ENCODE measurements around the gene L1TD1.

DNA sequence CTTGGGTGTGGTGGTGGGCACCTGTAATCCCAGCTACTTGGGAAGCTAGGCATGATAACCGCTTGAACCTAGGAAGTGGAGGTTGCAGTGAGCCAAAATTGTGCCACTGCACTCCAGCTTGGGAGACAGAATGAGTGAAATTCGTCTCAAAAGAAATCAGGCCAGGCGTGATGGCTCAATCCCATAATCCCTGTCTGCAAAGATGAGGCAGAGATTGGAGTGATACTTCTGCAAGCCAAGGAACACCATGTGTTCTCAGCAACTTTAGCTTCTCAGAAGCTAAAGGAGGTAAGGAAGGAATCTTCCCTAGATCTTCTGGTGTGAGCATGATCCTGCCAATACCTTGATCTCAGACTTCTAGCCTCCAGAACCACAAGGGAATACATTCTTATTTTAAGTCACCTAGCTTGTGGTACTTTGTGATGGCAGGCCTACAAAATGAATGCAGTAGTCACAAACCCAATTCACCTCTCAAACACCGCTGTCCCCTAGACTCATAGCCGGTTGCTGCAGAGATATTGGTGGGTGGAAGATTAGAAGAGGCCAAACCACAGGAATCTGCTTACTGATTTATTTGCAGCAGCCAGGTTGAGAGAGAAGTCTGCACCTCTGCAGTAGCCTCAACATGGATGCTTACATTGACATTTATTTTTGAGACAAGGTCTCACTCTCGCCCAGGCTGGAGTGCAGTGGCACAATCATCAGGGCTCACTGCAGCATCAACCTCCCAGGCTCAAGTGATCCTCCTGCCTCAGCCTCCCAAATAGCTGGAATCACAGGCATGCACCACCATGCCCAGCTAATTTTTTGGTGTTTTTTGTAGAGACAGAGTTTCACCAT, 18.6 kb downstream of the L1TD1 start:
- TF ChIP-seq, protein P1, sequence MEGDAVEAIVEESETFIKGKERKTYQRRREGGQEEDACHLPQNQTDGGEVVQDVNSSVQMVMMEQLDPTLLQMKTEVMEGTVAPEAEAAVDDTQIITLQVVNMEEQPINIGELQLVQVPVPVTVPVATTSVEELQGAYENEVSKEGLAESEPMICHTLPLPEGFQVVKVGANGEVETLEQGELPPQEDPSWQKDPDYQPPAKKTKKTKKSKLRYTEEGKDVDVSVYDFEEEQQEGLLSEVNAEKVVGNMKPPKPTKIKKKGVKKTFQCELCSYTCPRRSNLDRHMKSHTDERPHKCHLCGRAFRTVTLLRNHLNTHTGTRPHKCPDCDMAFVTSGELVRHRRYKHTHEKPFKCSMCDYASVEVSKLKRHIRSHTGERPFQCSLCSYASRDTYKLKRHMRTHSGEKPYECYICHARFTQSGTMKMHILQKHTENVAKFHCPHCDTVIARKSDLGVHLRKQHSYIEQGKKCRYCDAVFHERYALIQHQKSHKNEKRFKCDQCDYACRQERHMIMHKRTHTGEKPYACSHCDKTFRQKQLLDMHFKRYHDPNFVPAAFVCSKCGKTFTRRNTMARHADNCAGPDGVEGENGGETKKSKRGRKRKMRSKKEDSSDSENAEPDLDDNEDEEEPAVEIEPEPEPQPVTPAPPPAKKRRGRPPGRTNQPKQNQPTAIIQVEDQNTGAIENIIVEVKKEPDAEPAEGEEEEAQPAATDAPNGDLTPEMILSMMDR (IDR thresholded peaks at IDR 0.05 in 2 of 3, conservative IDR thresholded peaks at IDR 0.05 in 1 of 3; ENCODE audit: borderline replicate concordance in 1 of 3, insufficient read depth in 1 of 3, low read depth in 2 of 3, low read length in 2 of 3) = no peak
- TF ChIP-seq ELF1 (IDR thresholded peaks at IDR 0.05; ENCODE audit: borderline replicate concordance, low read depth) = no peak
- no peak for TF ChIP-seq POLR2A (IDR thresholded peaks at IDR 0.05; ENCODE audit: borderline replicate concordance, extremely low read depth, insufficient read depth, insufficient read length)
- TF ChIP-seq, protein P2, sequence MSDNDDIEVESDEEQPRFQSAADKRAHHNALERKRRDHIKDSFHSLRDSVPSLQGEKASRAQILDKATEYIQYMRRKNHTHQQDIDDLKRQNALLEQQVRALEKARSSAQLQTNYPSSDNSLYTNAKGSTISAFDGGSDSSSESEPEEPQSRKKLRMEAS (IDR thresholded peaks at IDR 0.05) = no peak
- TF ChIP-seq, protein P3, sequence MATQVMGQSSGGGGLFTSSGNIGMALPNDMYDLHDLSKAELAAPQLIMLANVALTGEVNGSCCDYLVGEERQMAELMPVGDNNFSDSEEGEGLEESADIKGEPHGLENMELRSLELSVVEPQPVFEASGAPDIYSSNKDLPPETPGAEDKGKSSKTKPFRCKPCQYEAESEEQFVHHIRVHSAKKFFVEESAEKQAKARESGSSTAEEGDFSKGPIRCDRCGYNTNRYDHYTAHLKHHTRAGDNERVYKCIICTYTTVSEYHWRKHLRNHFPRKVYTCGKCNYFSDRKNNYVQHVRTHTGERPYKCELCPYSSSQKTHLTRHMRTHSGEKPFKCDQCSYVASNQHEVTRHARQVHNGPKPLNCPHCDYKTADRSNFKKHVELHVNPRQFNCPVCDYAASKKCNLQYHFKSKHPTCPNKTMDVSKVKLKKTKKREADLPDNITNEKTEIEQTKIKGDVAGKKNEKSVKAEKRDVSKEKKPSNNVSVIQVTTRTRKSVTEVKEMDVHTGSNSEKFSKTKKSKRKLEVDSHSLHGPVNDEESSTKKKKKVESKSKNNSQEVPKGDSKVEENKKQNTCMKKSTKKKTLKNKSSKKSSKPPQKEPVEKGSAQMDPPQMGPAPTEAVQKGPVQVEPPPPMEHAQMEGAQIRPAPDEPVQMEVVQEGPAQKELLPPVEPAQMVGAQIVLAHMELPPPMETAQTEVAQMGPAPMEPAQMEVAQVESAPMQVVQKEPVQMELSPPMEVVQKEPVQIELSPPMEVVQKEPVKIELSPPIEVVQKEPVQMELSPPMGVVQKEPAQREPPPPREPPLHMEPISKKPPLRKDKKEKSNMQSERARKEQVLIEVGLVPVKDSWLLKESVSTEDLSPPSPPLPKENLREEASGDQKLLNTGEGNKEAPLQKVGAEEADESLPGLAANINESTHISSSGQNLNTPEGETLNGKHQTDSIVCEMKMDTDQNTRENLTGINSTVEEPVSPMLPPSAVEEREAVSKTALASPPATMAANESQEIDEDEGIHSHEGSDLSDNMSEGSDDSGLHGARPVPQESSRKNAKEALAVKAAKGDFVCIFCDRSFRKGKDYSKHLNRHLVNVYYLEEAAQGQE (IDR thresholded peaks at IDR 0.05; ENCODE audit: low read depth) = no peak
- TF ChIP-seq EZH2 (IDR thresholded peaks at IDR 0.05) = no peak
- TF ChIP-seq, protein P4, sequence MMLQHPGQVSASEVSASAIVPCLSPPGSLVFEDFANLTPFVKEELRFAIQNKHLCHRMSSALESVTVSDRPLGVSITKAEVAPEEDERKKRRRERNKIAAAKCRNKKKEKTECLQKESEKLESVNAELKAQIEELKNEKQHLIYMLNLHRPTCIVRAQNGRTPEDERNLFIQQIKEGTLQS (IDR thresholded peaks at IDR 0.05) = no peak
- no peak for TF ChIP-seq POLR2AphosphoS5 (IDR thresholded peaks at IDR 0.05; ENCODE audit: low read depth, low read length)
- TF ChIP-seq ZNF274 (IDR thresholded peaks at IDR 0.05; ENCODE audit: low read depth, low read length) = no peak
- TF ChIP-seq, protein P5, sequence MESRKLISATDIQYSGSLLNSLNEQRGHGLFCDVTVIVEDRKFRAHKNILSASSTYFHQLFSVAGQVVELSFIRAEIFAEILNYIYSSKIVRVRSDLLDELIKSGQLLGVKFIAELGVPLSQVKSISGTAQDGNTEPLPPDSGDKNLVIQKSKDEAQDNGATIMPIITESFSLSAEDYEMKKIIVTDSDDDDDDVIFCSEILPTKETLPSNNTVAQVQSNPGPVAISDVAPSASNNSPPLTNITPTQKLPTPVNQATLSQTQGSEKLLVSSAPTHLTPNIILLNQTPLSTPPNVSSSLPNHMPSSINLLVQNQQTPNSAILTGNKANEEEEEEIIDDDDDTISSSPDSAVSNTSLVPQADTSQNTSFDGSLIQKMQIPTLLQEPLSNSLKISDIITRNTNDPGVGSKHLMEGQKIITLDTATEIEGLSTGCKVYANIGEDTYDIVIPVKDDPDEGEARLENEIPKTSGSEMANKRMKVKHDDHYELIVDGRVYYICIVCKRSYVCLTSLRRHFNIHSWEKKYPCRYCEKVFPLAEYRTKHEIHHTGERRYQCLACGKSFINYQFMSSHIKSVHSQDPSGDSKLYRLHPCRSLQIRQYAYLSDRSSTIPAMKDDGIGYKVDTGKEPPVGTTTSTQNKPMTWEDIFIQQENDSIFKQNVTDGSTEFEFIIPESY (IDR thresholded peaks at IDR 0.05; ENCODE audit: extremely low read depth, insufficient replicate concordance, low read length) = no peak
- no peak for TF ChIP-seq YY1 (IDR thresholded peaks at IDR 0.05; ENCODE audit: extremely low read depth, insufficient replicate concordance, low read depth, low read length)
